Karpas-422 (cell line): Measurements from ENCODE around the gene NFIA. TPM values are rescaled to one million over a fixed set of nuclear protein-coding genes. Genes with fewer than 3 reads are reported as not detected.

Source experiments
- DNase-seq: peaks from one replicate; pipeline ENCODE4 v3.0.0-alpha.2; 2015
- H2AFZ ChIP-seq: fragments of 200-600 bp; sonication (generic); 2 replicates; pipeline ENCODE4 v1.6.1; 2014; ENCODE audit warnings: antibody characterized with exemption, low read length, mixed read lengths
- H3K27ac ChIP-seq: fragments of 200-600 bp; sonication (generic); 2 replicates; pipeline ENCODE4 v1.5.1; 2014; ENCODE audit warnings: mild to moderate bottlenecking, low read length, moderate library complexity
- H3K27me3 ChIP-seq: fragments of 200-600 bp; sonication (generic); 2 replicates; pipeline ENCODE4 v1.6.1; 2014; ENCODE audit warnings: low read length, mixed read lengths
- H3K36me3 ChIP-seq: fragments of 200-600 bp; sonication (generic); 2 replicates; pipeline ENCODE4 v1.6.1; 2014; ENCODE audit warnings: low read length, mixed read lengths; ENCODE audit not compliant: insufficient read depth
- H3K4me1 ChIP-seq: fragments of 200-600 bp; sonication (generic); 2 replicates; pipeline ENCODE4 v1.6.1; 2014; ENCODE audit warnings: mild to moderate bottlenecking, low read length, mixed read lengths
- H3K4me2 ChIP-seq: fragments of 200-600 bp; sonication (generic); 2 replicates; pipeline ENCODE4 v1.6.1; 2014; ENCODE audit warnings: low read length, low read depth, mild to moderate bottlenecking; ENCODE audit not compliant: poor library complexity, severe bottlenecking
- H3K4me3 ChIP-seq: fragments of 200-600 bp; sonication (generic); 2 replicates; pipeline ENCODE4 v1.5.1; 2014; ENCODE audit warnings: mild to moderate bottlenecking, antibody characterized with exemption, low read length, mixed read lengths
- H3K79me2 ChIP-seq: fragments of 200-600 bp; sonication (generic); 2 replicates; pipeline ENCODE4 v1.6.1; 2014; ENCODE audit warnings: mild to moderate bottlenecking, low read length, mixed read lengths
- H3K9ac ChIP-seq: fragments of 200-600 bp; sonication (generic); 2 replicates; pipeline ENCODE4 v1.6.0; 2014; ENCODE audit warnings: low read length
- H3K9me2 ChIP-seq: fragments of 200-600 bp; sonication (generic), shearing (Covaris generic); replicated peaks from 2 replicates; pipeline ENCODE4 v1.6.0; 2014; ENCODE audit warnings: mild to moderate bottlenecking, low read length, moderate library complexity; ENCODE audit not compliant: insufficient read depth
- H3K9me3 ChIP-seq: fragments of 300-700, 200-600 bp; sonication (generic); 2 replicates; pipeline ENCODE4 v1.6.1; 2014; ENCODE audit warnings: low read length, mixed read lengths
- H4K20me1 ChIP-seq: fragments of 200-600 bp; sonication (generic); 2 replicates; pipeline ENCODE4 v1.6.1; 2014; ENCODE audit warnings: mild to moderate bottlenecking, antibody characterized with exemption, low read length, low read depth; ENCODE audit not compliant: insufficient read depth
- total RNA-seq: library from RNA; depleted of rRNA; stranded (reverse); fragments of >200 nt; shearing (Covaris generic); gene quantifications from 2 replicates; pipeline ENCODE4 v1.2.3, GENCODE V29; 2014; ENCODE audit warnings: low replicate concordance

Gene NFIA
- total RNA-seq, 1 experiment from 2014 or later: 38.3 TPM

DNA sequence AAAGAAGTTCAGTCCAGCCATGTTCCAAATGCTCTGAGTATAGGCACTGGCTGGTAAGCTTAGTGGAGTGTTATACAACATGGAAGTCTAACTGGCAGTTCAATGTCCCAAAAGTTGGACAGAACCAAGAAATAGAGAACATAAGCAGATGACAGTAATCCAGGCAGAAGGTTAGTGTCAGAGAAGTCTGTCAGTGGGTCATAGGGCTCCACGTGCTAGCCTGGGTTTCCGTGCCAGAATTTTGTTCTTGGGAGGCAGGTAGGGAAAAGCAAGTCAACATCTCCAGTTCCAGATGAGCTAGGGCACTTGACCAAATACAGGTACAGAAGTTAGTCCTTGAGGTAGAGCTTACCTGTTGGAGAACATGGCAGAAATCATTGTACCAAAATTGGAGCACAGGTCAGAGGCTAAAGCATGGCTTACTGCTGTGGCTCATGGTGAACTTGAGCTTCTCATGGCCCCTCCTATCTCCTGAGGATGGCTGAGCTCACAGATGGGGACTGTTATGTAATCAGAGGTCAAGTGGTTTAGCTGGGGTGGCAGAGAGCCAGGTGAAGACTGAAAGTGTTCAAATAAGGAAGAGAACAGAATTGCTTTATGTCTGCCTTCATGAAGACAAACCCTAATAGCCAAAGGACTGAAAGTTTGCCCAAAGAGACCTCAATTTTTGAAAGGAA, 170.8 kb downstream of the NFIA start:
- Histone ChIP-seq H3K27ac (no peak overlapping the region), H3K9ac (no peak overlapping the region), H3K4me3 (no peak overlapping the region), H2AFZ (no peak overlapping the region), H3K4me1 (peaks cover 20% of the 10 kb centered on the region), H3K9me2 (no peaks in the 10 kb centered on the region; the same call in 1 of the 2 replicates), H3K79me2 (no peaks in the 10 kb centered on the region), H3K9me3 (no peaks in the 10 kb centered on the region), H3K36me3 (no peaks in the 10 kb centered on the region), H4K20me1 (peaks cover 44% of the 10 kb centered on the region; the same call in 1 of the 2 replicates), H3K27me3 (no peaks in the 10 kb centered on the region), H3K4me2 (no peak overlapping the region)
- DNase-seq: peak; percentile 58

DNA sequence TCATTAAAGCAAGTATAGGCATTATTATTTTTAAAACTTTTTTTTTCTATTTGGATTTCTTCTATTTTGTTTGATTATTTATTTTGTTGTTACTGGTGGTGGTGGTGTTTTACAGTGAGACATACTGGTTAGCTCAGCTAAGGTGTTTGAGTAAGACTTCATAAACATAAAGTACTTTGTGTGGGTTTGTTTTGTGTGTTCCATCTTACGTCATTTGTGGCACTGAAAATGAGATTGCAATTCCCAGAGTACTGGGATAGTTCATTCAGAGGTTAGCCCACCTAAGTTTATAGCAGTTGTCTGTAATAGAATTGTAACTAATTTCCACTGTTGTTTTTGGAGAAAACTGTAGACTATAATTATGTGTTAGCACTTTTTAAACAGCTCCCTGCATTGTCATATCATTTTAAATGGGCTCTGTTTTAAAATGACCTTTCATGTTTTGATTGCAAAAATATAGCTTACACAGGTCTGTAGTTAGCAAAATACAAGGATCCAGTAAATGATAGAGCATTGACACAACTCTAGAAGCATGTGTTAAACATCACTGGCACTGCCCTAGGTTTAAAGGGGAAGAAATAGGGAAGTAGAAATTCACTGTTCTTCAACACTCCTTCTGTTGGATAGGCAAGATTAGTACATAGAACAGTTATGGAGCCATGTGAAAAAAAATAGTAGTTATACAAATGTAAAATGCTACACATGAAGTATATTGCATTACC, 171.7 kb downstream of the NFIA start:
- H3K9me2 ChIP-seq: no peaks in the 10 kb centered on the region; the same call in 1 of the 2 replicates
- peaks cover 39% of the 10 kb centered on the region; the same call in 1 of the 2 replicates for H4K20me1 ChIP-seq
- no peaks in the 10 kb centered on the region for H3K79me2 ChIP-seq
- no peak overlapping the region for H3K9ac ChIP-seq
- H3K4me2 ChIP-seq: no peak overlapping the region
- no peaks in the 10 kb centered on the region for H3K9me3 ChIP-seq
- no peak for DNase-seq
- no peak overlapping the region for H3K27ac ChIP-seq
- H2AFZ ChIP-seq: no peak overlapping the region
- H3K4me1 ChIP-seq: peaks cover 20% of the 10 kb centered on the region
- H3K27me3 ChIP-seq: no peaks in the 10 kb centered on the region
- no peak overlapping the region for H3K4me3 ChIP-seq
- no peaks in the 10 kb centered on the region for H3K36me3 ChIP-seq

DNA sequence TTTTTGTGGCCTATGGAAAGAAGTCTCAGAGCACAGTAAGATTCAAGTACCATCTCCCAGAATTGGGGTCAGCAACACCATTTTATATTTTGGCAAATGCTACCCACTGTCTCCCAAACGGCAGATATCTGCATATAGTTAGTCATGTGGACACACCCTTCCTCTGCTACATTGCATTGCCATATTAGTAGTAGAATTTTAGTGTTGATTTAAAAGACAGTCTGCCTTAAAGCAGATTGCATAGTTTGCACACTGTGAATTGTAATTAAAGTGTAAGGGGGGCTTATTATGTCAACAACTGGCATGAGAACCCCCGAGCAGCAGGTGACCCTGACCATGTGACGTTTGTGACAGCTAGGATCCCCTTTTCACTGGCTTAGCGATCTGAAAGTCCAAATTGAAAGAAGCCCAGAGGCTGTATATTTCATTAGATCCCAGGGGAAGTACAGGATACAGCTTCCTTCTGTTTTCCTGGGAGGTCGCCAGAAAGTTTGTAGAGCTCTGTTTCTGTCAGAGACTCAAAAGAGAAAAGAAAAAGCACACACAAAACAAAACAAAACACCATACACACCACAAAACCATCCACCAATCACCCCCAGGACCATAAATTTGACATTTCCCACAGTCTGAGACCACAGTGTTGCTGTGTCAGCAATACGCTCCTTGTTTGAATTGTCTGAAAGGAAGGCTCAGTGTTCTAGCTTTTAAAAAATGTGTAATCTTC, 172.4 kb downstream of the NFIA start:
- H3K27ac ChIP-seq: no peak overlapping the region
- H3K4me1 ChIP-seq: peaks cover 20% of the 10 kb centered on the region
- no peak overlapping the region for H3K4me3 ChIP-seq
- H2AFZ ChIP-seq: no peak overlapping the region
- H4K20me1 ChIP-seq: peaks cover 37% of the 10 kb centered on the region; the same call in 1 of the 2 replicates
- no peaks in the 10 kb centered on the region for H3K79me2 ChIP-seq
- no peaks in the 10 kb centered on the region for H3K9me3 ChIP-seq
- no peak overlapping the region for H3K9ac ChIP-seq
- no peak for DNase-seq
- H3K9me2 ChIP-seq: no peaks in the 10 kb centered on the region; the same call in 1 of the 2 replicates
- no peak overlapping the region for H3K4me2 ChIP-seq
- no peaks in the 10 kb centered on the region for H3K36me3 ChIP-seq
- H3K27me3 ChIP-seq: no peaks in the 10 kb centered on the region

DNA sequence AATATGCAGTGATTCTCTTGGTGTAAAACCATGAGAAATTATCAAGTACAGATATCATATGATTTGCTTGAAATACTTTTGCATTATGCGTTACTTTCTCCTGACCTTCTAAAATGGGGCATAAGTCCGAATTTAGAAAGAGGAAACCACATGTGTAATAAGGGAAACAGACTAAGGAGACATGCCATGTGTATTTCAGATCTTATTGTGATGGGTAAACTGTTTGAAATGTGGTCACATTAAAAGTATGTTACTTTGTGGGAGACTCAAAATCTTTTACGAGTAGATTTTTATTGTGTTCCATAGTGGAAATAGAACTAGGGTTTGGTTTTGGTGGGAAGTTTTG, 173.0 kb downstream of the NFIA start:
- no peak overlapping the region for H3K9ac ChIP-seq
- peaks cover 32% of the 10 kb centered on the region; the same call in 1 of the 2 replicates for H4K20me1 ChIP-seq
- H3K27ac ChIP-seq: no peak overlapping the region
- H3K4me1 ChIP-seq: peaks cover 20% of the 10 kb centered on the region
- H3K4me2 ChIP-seq: no peak overlapping the region
- no peaks in the 10 kb centered on the region for H3K36me3 ChIP-seq
- no peaks in the 10 kb centered on the region for H3K79me2 ChIP-seq
- no peaks in the 10 kb centered on the region; the same call in 1 of the 2 replicates for H3K9me2 ChIP-seq
- no peak overlapping the region for H3K4me3 ChIP-seq
- no peaks in the 10 kb centered on the region for H3K27me3 ChIP-seq
- H3K9me3 ChIP-seq: no peaks in the 10 kb centered on the region
- H2AFZ ChIP-seq: no peak overlapping the region
- DNase-seq: no peak

DNA sequence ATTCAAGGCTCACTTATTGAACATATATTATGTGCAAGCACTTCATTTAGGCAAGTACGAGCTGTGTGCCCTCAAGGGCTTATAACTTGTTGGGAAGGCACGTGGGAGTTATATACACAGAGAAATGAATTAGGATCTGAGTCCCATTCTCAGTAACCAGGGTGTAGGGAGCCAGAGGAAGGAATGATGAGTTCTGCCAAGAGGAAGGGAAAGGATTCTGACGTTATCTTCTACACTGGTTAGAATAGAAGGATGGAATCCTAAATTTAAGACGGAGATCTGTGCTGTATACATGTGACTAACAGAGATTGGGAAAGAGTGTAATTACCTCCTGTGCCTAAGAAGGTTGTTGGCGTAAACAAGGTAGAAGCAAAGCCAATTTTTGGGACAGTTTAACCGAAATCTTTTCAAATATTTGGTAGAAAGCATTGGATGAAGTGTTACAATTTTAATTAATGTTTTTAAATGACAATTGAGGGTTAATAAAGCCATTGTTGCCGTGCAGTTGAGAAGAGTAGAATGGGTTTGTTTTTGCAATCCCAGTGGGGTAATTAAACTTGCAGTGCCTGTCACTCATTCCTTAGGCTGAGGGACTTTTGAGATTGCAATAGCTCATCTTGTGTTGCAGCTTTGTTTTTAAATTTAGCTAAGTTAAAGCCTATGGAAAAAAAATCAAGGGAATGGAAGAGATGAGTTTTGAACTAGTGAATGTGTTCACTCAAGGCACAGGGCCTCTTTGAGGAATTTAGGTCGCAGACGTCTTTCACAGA, 177.2 kb downstream of the NFIA start:
- H3K9ac ChIP-seq: no peak overlapping the region
- H3K9me2 ChIP-seq: no peaks in the 10 kb centered on the region
- no peak overlapping the region for H3K4me3 ChIP-seq
- H3K36me3 ChIP-seq: no peaks in the 10 kb centered on the region
- H3K4me1 ChIP-seq: peaks cover 9% of the 10 kb centered on the region
- H4K20me1 ChIP-seq: peaks cover 23% of the 10 kb centered on the region; the same call in 1 of the 2 replicates
- H3K27ac ChIP-seq: no peak overlapping the region
- H3K4me2 ChIP-seq: no peak overlapping the region
- no peak for DNase-seq
- H3K27me3 ChIP-seq: no peaks in the 10 kb centered on the region
- no peaks in the 10 kb centered on the region for H3K9me3 ChIP-seq
- no peaks in the 10 kb centered on the region for H3K79me2 ChIP-seq
- H2AFZ ChIP-seq: no peak overlapping the region

DNA sequence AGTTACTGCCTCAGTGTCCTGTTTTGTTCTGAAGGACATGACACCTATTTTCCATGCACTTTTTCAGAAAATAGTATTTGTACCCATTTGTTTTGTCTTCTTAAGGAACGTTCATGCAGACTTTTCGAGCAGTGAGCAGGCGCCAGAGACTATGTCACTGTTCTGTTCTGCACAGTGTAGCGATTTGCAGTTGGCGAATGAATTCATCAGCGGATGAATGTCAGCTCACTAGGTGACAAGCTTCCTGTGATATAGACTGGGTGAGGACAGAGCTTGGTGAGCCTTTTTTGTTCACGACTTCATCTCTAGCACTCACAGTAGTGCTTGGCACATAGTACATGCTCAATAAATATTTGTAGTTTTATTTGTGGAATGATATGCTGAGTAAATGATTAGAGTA, 177.8 kb downstream of the NFIA start:
- no peaks in the 10 kb centered on the region for H3K79me2 ChIP-seq
- no peak for DNase-seq
- H3K9me2 ChIP-seq: no peaks in the 10 kb centered on the region
- H3K9ac ChIP-seq: no peak overlapping the region
- no peak overlapping the region for H3K27ac ChIP-seq
- no peak overlapping the region for H3K4me3 ChIP-seq
- H4K20me1 ChIP-seq: peaks cover 17% of the 10 kb centered on the region; the same call in 1 of the 2 replicates
- peaks cover 2% of the 10 kb centered on the region; the same call in 1 of the 2 replicates for H3K4me1 ChIP-seq
- H3K9me3 ChIP-seq: no peaks in the 10 kb centered on the region
- no peak overlapping the region for H3K4me2 ChIP-seq
- H3K27me3 ChIP-seq: no peaks in the 10 kb centered on the region
- H2AFZ ChIP-seq: no peak overlapping the region
- no peaks in the 10 kb centered on the region for H3K36me3 ChIP-seq

DNA sequence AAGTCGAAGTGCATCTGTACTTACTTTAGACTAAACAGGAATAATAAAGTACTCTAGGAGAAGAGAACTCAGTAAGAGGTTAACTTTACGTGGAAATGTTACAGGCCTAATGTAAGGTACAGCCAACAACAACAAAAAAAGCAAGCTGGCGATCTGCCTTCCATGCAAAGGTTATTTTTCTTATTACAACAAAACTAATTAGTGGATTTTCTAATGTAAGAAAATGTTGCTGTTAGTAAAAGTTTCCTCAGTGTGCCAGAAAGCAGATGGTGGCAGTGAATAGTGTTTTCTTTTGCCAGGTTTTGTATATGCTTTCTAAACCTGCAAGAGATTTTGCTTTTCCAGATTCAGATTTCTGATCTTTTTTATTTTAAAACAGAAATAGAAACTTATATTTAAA, 179.2 kb downstream of the NFIA start:
- H3K9me2 ChIP-seq: no peaks in the 10 kb centered on the region
- no peaks in the 10 kb centered on the region for H3K79me2 ChIP-seq
- no peak overlapping the region for H3K4me3 ChIP-seq
- no peak overlapping the region for H3K27ac ChIP-seq
- no peak overlapping the region for H2AFZ ChIP-seq
- H3K4me2 ChIP-seq: no peak overlapping the region
- no peaks in the 10 kb centered on the region for H3K4me1 ChIP-seq
- no peak for DNase-seq
- no peaks in the 10 kb centered on the region for H3K27me3 ChIP-seq
- H4K20me1 ChIP-seq: peaks cover 8% of the 10 kb centered on the region; the same call in 1 of the 2 replicates
- H3K36me3 ChIP-seq: no peaks in the 10 kb centered on the region
- no peak overlapping the region for H3K9ac ChIP-seq
- no peaks in the 10 kb centered on the region for H3K9me3 ChIP-seq
